Rectal smooth muscle tissue (tissue), 1 donor: ENCODE data around the gene CSF3R.
"Not testable (repeated sequence)": the region's sequence is repeated elsewhere in the genome, so short reads cannot be mapped to it uniquely, and the experiment has no call there.

Experiments used
- H3K27ac ChIP-seq: one replicate; pipeline ENCODE4 v1.7.0; 2013; ENCODE audit warnings: low read depth, low read length, inconsistent platforms
- H3K27me3 ChIP-seq: one replicate; pipeline ENCODE4 v1.7.0; 2013; ENCODE audit warnings: low read length; ENCODE audit not compliant: control insufficient read depth, insufficient read depth
- H3K36me3 ChIP-seq: one replicate; pipeline ENCODE4 v1.7.0; 2013; ENCODE audit warnings: low read length; ENCODE audit not compliant: control insufficient read depth, insufficient read depth
- H3K4me1 ChIP-seq: one replicate; pipeline ENCODE4 v1.7.0; 2013; ENCODE audit warnings: low read length; ENCODE audit not compliant: control insufficient read depth, insufficient read depth
- H3K4me3 ChIP-seq: one replicate; pipeline ENCODE4 v1.7.0; 2013; ENCODE audit warnings: low read length
- H3K9ac ChIP-seq: one replicate; pipeline ENCODE4 v1.7.0; 2013; ENCODE audit warnings: low read length

The CSF3R gene

GRCh38 chr1:36486439-36487335 lies 4.0 kb upstream of the CSF3R start:
- Histone ChIP-seq H3K4me3 (no peak overlapping the region), H3K27ac (no peak overlapping the region), H3K36me3 (no peaks in the 10 kb centered on the region), H3K27me3 (no peaks in the 10 kb centered on the region), H3K4me1 (no peaks in the 10 kb centered on the region), H3K9ac (no peak overlapping the region)

GRCh38 chr1:36486093-36486438 lies 3.4 kb upstream of the CSF3R start:
- Histone ChIP-seq H3K27ac (no peak overlapping the region), H3K27me3 (no peaks in the 10 kb centered on the region), H3K4me1 (no peaks in the 10 kb centered on the region), H3K9ac (no peak overlapping the region), H3K4me3 (no peak overlapping the region), H3K36me3 (no peaks in the 10 kb centered on the region)

GRCh38 chr1:36484099-36484498 lies 1.4 kb upstream of the CSF3R start:
- Histone ChIP-seq H3K36me3 (no peaks in the 10 kb centered on the region), H3K27ac (no peak overlapping the region), H3K4me3 (no peak overlapping the region), H3K9ac (no peak overlapping the region), H3K27me3 (no peaks in the 10 kb centered on the region), H3K4me1 (no peaks in the 10 kb centered on the region)

GRCh38 chr1:36481771-36482723 lies 666 bp downstream of the CSF3R start:
- Histone ChIP-seq H3K4me1 (no peaks in the 10 kb centered on the region), H3K36me3 (no peaks in the 10 kb centered on the region), H3K9ac (no peak overlapping the region), H3K27ac (no peak overlapping the region), H3K27me3 (no peaks in the 10 kb centered on the region), H3K4me3 (no peak overlapping the region)

- no peaks in the 10 kb centered on the region for H3K36me3 ChIP-seq
- no peak overlapping the region for H3K9ac ChIP-seq
- H3K4me1 ChIP-seq, result no peaks in the 10 kb centered on the region
- no peak overlapping the region for H3K27ac ChIP-seq
- no peaks in the 10 kb centered on the region for H3K27me3 ChIP-seq
- no peak overlapping the region for H3K4me3 ChIP-seq
Measured at GRCh38 chr1:36481091-36481490, 1.6 kb downstream of the CSF3R start.

GRCh38 chr1:36480161-36480560 lies 2.6 kb downstream of the CSF3R start:
- H3K4me1 ChIP-seq, result no peaks in the 10 kb centered on the region
- H3K27me3 ChIP-seq, result no peaks in the 10 kb centered on the region
- no peaks in the 10 kb centered on the region for H3K36me3 ChIP-seq
- no peak overlapping the region for H3K4me3 ChIP-seq
- H3K9ac ChIP-seq, result no peak overlapping the region
- no peak overlapping the region for H3K27ac ChIP-seq

GRCh38 chr1:36479505-36480051 lies 3.1 kb downstream of the CSF3R start:
- no peak overlapping the region for H3K4me3 ChIP-seq

GRCh38 chr1:36477615-36478014 lies 5.1 kb downstream of the CSF3R start:
- H3K27me3 ChIP-seq, H3K4me1 ChIP-seq, H3K27ac ChIP-seq, H3K4me3 ChIP-seq, H3K36me3 ChIP-seq, H3K9ac ChIP-seq: not testable (repeated sequence)

More at GRCh38 chr1:36479505-36480051, 3.1 kb downstream of the CSF3R start:
- no peaks in the 10 kb centered on the region for H3K27me3 ChIP-seq
- H3K36me3 ChIP-seq, result no peaks in the 10 kb centered on the region
- no peaks in the 10 kb centered on the region for H3K4me1 ChIP-seq
- no peak overlapping the region for H3K27ac ChIP-seq
- no peak overlapping the region for H3K9ac ChIP-seq

GRCh38 chr1:36476945-36477344 lies 5.8 kb downstream of the CSF3R start:
- H3K4me3 ChIP-seq, result no peak overlapping the region
- peaks cover 2% of the 10 kb centered on the region for H3K27me3 ChIP-seq
- H3K36me3 ChIP-seq, result no peaks in the 10 kb centered on the region
- H3K27ac ChIP-seq, result no peak overlapping the region
- H3K4me1 ChIP-seq, result no peaks in the 10 kb centered on the region
- no peak overlapping the region for H3K9ac ChIP-seq

- peaks cover 2% of the 10 kb centered on the region for H3K27me3 ChIP-seq
- no peaks in the 10 kb centered on the region for H3K36me3 ChIP-seq
- no peak overlapping the region for H3K9ac ChIP-seq
- H3K4me3 ChIP-seq, result no peak overlapping the region
- H3K27ac ChIP-seq, result no peak overlapping the region
- no peaks in the 10 kb centered on the region for H3K4me1 ChIP-seq
Measured at GRCh38 chr1:36475910-36476604, 6.7 kb downstream of the CSF3R start.

- Histone ChIP-seq H3K27me3 (peaks cover 2% of the 10 kb centered on the region), H3K36me3 (no peaks in the 10 kb centered on the region), H3K4me3 (no peak overlapping the region), H3K4me1 (no peaks in the 10 kb centered on the region), H3K27ac (no peak overlapping the region), H3K9ac (no peak overlapping the region)
Measured at GRCh38 chr1:36475341-36475740, 7.4 kb downstream of the CSF3R start.

- Histone ChIP-seq H3K27me3 (peaks cover 2% of the 10 kb centered on the region), H3K9ac (no peak overlapping the region), H3K27ac (no peak overlapping the region), H3K36me3 (no peaks in the 10 kb centered on the region), H3K4me1 (no peaks in the 10 kb centered on the region), H3K4me3 (no peak overlapping the region)
Measured at GRCh38 chr1:36472656-36473055, 10.1 kb downstream of the CSF3R start.
